Urinary bladder (tissue), 4 donors: ENCODE results near the gene SYNE1. TPM values are rescaled to one million over a fixed set of nuclear protein-coding genes. Genes with fewer than 3 reads are reported as not detected.

ENCODE experiments used
- DNase-seq: peaks from one replicate; pipeline ENCODE4 v3.0.0-alpha.2; 2015; ENCODE audit errors: extremely low spot score
- H3K27ac ChIP-seq: one replicate; pipeline ENCODE4 v1.5.1; 2013; ENCODE audit warnings: low read depth, mild to moderate bottlenecking, moderate library complexity
- H3K36me3 ChIP-seq: one replicate; pipeline ENCODE4 v1.6.1; 2013; ENCODE audit warnings: mild to moderate bottlenecking, moderate library complexity; ENCODE audit not compliant: insufficient read depth
- H3K4me1 ChIP-seq: one replicate; pipeline ENCODE4 v1.6.1; 2013; ENCODE audit warnings: mild to moderate bottlenecking, moderate library complexity; ENCODE audit not compliant: insufficient read depth
- H3K4me3 ChIP-seq: one replicate; pipeline ENCODE4 v1.5.1; 2013; ENCODE audit warnings: low read depth, low read length
- whole genome bisulfite sequencing: extraction: QIAGEN DNeasy Blood & Tissue Kit; methylation state at CpG from one replicate; pipeline ENCODE4 v1.1.7; 2013; 5-methylcytosine and 5-hydroxymethylcytosine counted together
- polyA plus RNA-seq: library from polyadenylated mRNA; stranded (reverse); fragments of 200-250 nt; gene quantifications from one replicate; pipeline ENCODE4 v1.2.3, GENCODE V29; 2013
- total RNA-seq: library from RNA; depleted of rRNA; stranded (reverse); fragments of >200 nt; gene quantifications from one replicate; pipeline ENCODE4 v1.2.3, GENCODE V29; 2014
- donor health status: healthy with polysubstance abuse.
- donor health status: healthy.

SYNE1 gene
- total and polyA plus RNA-seq, 2 donors, result 41.9 to 266 TPM

- Histone ChIP-seq H3K36me3 (peaks cover 1% of the 10 kb centered on the region), H3K4me3 (no peak overlapping the region), H3K27ac (no peak overlapping the region), H3K4me1 (no peaks in the 10 kb centered on the region)
- DNase-seq, result no peak
Observed at GRCh38 chr6:152371775-152372174, 265.4 kb downstream of the SYNE1 start.

- Histone ChIP-seq H3K36me3 (no peaks in the 10 kb centered on the region), H3K4me1 (no peaks in the 10 kb centered on the region), H3K27ac (no peak overlapping the region), H3K4me3 (no peak overlapping the region)
- no peak for DNase-seq
- 52% methylated on average over 20 of the region's 20 CpGs for WGBS
Observed at GRCh38 chr6:152368751-152369624, 268.2 kb downstream of the SYNE1 start.

- DNase-seq, result no peak
- Histone ChIP-seq H3K4me3 (no peak overlapping the region), H3K4me1 (no peaks in the 10 kb centered on the region), H3K36me3 (no peaks in the 10 kb centered on the region), H3K27ac (no peak overlapping the region)
- 76% methylated on average over 2 of the region's 2 CpGs for WGBS
Observed at GRCh38 chr6:152364866-152365265, 272.3 kb downstream of the SYNE1 start.

GRCh38 chr6:152360034-152360433 is 277.1 kb downstream of the SYNE1 start:
- peaks cover 1% of the 10 kb centered on the region for H3K36me3 ChIP-seq
- no peak overlapping the region for H3K4me3 ChIP-seq
- H3K27ac ChIP-seq, result no peak overlapping the region
- no peaks in the 10 kb centered on the region for H3K4me1 ChIP-seq
- WGBS, result 87% methylated on average over 6 of the region's 6 CpGs
- DNase-seq, result no peak

- Histone ChIP-seq H3K36me3 (peaks cover 6% of the 10 kb centered on the region), H3K27ac (no peak overlapping the region)
- WGBS, result 22% methylated on average over 2 of the region's 2 CpGs
Observed at GRCh38 chr6:152356662-152357061, 280.5 kb downstream of the SYNE1 start.

GRCh38 chr6:152356016-152356415 is 281.1 kb downstream of the SYNE1 start:
- Histone ChIP-seq H3K36me3 (peaks cover 6% of the 10 kb centered on the region), H3K27ac (no peak overlapping the region), H3K4me3 (no peak overlapping the region), H3K4me1 (no peaks in the 10 kb centered on the region)
- WGBS, result 67% methylated on average over 1 of the region's 1 CpG
- DNase-seq, result no peak

More at GRCh38 chr6:152356662-152357061, 280.5 kb downstream of the SYNE1 start:
- no peaks in the 10 kb centered on the region for H3K4me1 ChIP-seq
- DNase-seq, result no peak
- no peak overlapping the region for H3K4me3 ChIP-seq

GRCh38 chr6:152355166-152355565 is 282.0 kb downstream of the SYNE1 start:
- DNase-seq, result no peak

GRCh38 chr6:152353440-152353839 is 283.7 kb downstream of the SYNE1 start:
- Histone ChIP-seq H3K4me3 (no peak overlapping the region), H3K27ac (no peak overlapping the region), H3K36me3 (peaks cover 10% of the 10 kb centered on the region), H3K4me1 (no peaks in the 10 kb centered on the region)
- 92% methylated on average over 6 of the region's 6 CpGs for WGBS
- DNase-seq, result no peak

More at GRCh38 chr6:152355166-152355565, 282.0 kb downstream of the SYNE1 start:
- H3K4me3 ChIP-seq, result no peak overlapping the region
- H3K36me3 ChIP-seq, result peaks cover 8% of the 10 kb centered on the region
- H3K4me1 ChIP-seq, result no peaks in the 10 kb centered on the region
- no peak overlapping the region for H3K27ac ChIP-seq

- H3K4me3 ChIP-seq, result no peak overlapping the region
- WGBS, result 85% methylated on average over 5 of the region's 5 CpGs
- no peaks in the 10 kb centered on the region for H3K4me1 ChIP-seq
- peaks cover 9% of the 10 kb centered on the region for H3K36me3 ChIP-seq
- DNase-seq, result no peak
- no peak overlapping the region for H3K27ac ChIP-seq
Observed at GRCh38 chr6:152351742-152352141, 285.4 kb downstream of the SYNE1 start.

- no peaks in the 10 kb centered on the region for H3K4me1 ChIP-seq
- 63% methylated on average over 2 of the region's 2 CpGs for WGBS
- no peak overlapping the region for H3K27ac ChIP-seq
- peaks cover 10% of the 10 kb centered on the region for H3K36me3 ChIP-seq
- H3K4me3 ChIP-seq, result no peak overlapping the region
- no peak for DNase-seq
Observed at GRCh38 chr6:152351110-152351509, 286.1 kb downstream of the SYNE1 start.

- no peak for DNase-seq
- 96% methylated on average over 6 of the region's 6 CpGs for WGBS
- H3K4me1 ChIP-seq, result no peaks in the 10 kb centered on the region
- H3K4me3 ChIP-seq, result no peak overlapping the region
- H3K27ac ChIP-seq, result no peak overlapping the region
- H3K36me3 ChIP-seq, result peaks cover 11% of the 10 kb centered on the region
Observed at GRCh38 chr6:152348116-152348515, 289.0 kb downstream of the SYNE1 start.

- Histone ChIP-seq H3K4me3 (no peak overlapping the region), H3K36me3 (peaks cover 4% of the 10 kb centered on the region)
- 94% methylated on average over 9 of the region's 9 CpGs for WGBS
Observed at GRCh38 chr6:152343735-152344360, 293.3 kb downstream of the SYNE1 start.

GRCh38 chr6:152341596-152341995 is 295.6 kb downstream of the SYNE1 start:
- 83% methylated on average over 5 of the region's 5 CpGs for WGBS
- H3K4me1 ChIP-seq, result no peaks in the 10 kb centered on the region
- H3K27ac ChIP-seq, result no peak overlapping the region
- H3K4me3 ChIP-seq, result no peak overlapping the region
- DNase-seq, result no peak
- peaks cover 3% of the 10 kb centered on the region for H3K36me3 ChIP-seq

More at GRCh38 chr6:152343735-152344360, 293.3 kb downstream of the SYNE1 start:
- Histone ChIP-seq H3K4me1 (no peaks in the 10 kb centered on the region), H3K27ac (no peak overlapping the region)
- no peak for DNase-seq
